GM21423 (cell line): Measurements from ENCODE around the gene OXTR.
A peak's percentile ranks its signal among the peaks of the same experiment; 100 is the strongest.
"Not testable (repeated sequence)": the region's sequence is repeated elsewhere in the genome, so short reads cannot be mapped to it uniquely, and the experiment has no call there.

Source experiments
- ATAC-seq: cut with Tn5 transposase; IDR thresholded peaks from one replicate; pipeline ENCODE4 v1.9.1; 2021; ENCODE audit warnings: mild to moderate bottlenecking, moderate library complexity; ENCODE audit not compliant: unreplicated experiment

OXTR gene

DNA sequence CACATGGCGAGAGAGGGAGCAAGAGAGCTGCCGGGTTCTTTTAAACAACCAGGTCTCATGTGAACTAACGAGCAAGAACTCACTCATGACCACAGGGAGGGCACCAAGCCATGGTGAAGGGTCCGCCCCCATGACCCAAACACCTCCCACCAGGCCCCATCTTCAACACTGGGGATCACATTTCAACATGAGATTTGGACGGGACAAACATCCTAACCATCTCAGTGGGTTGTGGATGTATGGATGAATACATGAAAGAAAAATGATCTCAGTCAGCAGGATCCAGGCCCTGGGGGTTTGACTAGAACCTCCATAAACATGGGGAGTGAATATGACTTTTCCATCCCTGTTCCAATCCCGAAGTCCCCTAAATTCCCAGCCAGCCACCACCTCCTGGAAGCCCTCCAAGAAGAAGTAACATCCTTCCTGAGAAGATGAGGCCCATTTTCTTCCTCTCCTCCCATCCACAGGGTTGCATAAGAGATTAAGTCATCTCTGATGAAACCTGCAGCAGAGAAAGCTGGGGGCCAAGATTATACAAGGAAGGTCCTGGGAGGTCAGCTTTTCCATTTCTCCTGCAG lies 26.3 kb downstream of the OXTR start:
- ATAC-seq: no peak

DNA sequence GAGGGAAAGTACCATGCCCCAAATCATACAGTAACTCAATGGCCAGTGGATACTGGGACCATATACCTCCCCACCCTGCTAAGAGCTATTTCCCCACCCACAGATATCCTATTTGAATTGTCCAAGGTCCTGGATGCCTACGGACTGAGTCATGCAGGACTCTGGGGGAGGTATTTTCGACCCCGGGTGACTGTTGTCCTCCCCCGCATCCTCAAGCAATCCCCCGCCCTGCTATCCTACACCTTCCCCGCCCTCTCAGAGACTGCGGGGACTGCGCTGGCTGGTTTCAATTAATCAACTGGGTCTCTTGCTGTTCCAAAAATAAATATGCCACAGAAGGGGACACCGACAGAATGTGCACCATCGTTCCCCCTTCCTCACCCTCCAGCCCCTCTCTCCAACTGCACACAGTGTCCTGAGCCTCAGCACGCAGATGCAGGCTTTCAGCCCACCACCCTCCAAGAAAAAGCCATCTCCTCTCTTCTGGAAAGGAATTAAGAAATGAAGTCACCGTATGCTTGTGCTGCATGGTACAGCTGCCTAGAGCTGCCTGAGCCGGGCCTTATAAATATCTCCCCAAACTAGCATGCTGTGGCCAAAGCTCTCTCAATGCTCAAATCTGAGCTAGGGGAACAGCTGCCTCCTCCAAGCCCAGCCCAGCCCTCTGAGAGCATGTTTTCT lies 27.7 kb downstream of the OXTR start:
- ATAC-seq: no peak

DNA sequence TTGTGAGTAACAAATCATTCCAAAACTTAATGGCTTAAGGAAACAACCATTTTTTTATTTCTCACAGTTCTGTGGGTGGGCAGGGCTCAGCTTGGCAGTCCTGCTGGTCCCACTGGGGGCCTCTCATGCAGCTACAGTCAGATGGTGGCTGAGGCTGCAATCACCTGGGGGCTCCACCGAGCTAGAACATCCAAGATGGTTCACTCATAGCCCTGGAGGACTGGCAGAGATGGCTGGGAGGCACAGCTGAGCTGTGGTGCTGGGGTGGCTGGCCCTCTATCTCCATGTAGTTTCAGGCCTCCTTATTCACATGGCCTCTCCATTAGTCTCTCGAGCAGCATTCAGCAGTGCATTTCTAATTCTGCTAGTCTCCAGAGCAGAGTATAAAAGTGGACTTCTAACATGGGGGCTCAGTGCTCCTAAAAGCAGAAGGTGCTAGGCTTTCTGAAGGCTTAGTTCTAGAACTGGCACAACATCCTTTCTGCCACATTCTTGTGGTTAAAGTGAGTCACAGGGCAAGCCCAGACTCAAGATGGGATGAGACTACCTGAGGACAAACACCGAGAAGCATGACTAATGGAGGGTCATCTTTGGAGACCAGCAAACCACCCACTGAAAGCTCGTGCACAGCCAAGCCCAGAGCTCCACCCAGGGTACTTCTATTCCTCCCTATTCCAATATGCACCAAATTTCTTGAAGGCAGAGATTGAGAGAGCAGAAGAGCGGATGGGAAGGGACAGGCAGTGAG lies 29.5 kb downstream of the OXTR start:
- peak; percentile 55 for ATAC-seq

DNA sequence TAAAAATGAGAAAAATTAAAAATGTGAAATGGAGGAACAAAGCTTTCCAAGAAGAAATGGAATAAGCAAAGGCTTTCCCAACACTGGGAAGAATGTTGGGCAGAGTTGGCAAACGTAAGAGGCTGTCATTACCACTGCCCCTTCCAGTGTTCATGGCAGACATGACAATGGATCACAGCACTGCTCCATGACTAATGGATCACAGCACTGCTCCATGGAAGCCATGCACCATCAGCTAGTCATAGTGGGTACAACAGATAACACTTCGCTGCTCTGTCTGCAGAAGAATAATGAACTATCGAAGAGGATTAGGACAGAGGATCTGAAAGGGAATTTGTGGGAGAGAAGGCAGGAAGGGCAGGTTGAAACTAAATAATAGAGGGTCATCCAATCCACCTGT lies 30.8 kb downstream of the OXTR start:
- ATAC-seq: no peak

DNA sequence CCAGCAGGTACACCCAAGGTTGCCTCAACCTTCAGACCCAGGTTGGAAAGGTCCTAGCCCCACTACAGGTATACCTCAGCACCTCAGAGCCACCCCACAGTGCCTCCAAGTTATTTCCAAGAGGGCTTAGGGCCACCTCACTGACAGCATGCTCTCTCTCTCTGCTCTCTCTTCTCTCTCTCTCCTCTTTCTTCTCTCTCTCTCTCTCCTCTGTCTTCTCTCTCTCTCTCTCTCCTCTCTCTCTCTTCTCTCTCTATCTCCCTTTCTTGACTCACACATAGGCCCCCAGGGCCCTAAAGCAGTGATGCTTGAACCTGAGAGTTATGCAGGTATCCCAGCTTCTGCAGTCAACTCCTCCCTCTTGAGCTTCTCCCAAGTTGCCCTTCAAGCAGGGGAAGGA lies 31.6 kb downstream of the OXTR start:
- no peak for ATAC-seq

DNA sequence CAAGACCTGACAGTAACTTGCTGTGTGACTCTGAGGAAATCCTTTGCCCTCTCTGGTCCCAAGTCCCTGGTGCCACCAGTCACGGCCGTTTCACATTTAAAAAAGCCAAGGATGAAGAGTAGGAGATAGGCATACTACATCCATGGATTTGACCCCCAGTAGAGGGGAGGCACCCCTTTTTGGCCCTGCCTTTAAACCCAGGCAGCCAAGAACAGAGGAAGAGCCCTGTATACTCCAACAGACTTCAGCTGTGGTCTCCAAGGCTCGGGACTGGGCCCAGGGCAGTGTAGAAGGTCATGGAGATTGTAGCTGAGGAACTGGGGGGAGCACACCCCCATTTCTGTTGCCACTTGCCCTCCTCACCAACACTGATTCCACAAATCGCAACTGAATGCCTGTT lies 32.1 kb downstream of the OXTR start:
- ATAC-seq: no peak

DNA sequence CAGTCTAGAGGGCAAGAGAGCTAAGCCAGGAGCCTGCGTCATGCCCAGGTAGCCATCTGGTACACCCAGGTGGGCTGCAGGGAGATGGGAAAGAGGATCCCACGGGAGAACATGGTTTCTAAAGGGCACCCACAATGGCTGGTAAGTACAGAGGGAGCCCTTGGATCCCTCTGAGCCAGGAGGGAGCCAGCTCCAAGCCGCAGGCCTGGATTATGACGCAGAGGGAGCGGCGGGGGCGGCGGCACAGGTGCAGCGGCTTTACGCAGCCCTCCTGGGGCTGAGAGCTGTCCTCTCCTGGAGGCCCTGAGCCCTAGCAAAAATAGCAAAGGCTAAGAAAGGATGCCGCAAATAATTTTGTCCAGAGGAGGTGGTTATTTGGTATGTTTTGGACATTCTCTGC lies 33.0 kb downstream of the OXTR start:
- ATAC-seq: no peak

DNA sequence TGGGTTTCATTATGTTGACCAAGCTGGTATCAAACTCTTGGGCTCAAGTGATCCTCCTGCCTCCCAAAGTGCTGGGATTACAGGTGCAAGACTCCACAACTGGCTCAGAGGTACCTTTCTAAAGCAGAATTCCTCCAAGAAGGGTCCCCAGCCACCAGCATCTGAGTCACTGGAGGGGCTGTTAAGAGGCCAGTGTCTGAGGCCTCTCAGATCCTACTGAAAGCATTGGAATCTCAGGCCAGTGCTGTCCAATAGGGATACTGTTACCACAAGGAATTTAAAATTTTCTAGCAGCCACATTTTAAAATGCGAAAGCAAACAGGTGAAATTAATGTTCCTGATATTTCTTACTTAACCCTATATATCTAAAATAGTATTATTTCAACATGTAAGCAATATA lies 34.5 kb downstream of the OXTR start:
- no peak for ATAC-seq

DNA sequence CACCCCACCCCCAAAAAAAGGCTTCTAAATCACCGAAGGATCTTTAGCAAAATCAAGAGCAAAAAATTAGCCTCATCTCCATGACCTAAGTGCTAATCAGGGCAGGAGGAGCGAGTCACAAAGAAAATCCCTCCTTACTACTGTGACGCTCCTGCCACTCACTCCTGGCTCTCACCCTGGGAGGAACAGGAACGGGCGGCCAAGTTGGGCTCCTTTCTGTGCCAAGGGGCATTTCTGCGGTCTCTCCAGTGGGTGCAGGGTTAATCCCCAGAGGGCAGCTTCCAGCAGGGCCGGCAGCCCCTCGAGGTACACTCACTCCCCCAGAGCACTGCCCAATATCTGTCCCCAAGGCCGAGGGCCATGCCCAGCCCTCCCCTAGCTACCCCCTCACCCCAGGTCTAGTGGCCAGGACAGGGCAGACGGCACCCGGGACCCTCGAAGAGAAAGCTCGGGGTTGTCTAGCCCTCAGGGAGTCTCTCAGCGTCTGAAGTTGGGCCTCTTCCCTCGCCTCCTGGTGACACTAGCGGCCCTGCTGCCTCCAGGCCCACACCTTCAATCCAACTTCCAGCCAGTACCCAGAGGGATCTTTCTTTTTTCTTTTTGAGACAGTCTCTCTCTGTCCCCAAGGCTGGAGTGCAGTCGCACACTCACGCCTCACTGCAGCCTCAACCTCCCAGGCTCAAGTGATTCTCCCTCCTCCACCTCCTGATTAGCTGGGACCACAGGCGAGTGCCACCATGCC lies 35.1 kb downstream of the OXTR start:
- ATAC-seq: no peak

DNA sequence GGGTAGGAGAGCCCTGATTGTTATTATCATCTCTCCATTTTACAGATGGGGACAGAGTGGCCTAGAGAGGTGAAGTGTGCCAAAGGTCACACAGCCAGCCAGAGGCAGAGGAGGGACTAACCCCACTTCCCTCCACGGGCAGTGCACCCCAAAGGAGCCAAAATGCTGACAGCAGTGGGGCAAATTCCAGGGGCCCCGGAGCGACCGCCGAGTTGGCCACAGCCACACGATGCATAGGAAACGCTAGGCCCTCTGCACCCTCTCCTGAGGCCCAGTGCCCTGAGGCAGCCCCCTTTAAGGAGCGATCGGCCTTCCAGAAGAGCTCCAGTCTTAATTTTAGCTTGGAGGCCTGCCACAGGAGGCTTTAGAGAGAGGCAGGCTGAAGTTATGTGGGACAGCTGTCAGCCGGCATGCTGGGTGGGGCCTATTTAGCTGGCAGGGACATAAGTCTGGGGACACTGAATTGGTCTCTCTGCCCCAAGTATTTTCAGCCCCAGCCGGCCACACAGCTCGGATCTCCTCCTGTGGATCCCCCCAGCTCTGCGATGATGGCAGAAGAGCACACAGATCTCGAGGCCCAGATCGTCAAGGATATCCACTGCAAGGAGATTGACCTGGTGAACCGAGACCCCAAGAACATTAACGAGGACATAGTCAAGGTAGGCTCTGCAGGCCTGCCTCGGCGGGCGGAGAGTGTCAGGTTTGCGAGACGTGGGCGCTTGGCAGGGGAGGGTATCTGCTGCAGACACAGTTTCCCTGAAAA lies 35.9 kb downstream of the OXTR start, which contains the start of gene CAV3:
CAV3 (plus strand) TSS at position 471 of the 763 bp plus-strand sequence; CDS start at position 546, 75 bp downstream.
- ATAC-seq: no peak

DNA sequence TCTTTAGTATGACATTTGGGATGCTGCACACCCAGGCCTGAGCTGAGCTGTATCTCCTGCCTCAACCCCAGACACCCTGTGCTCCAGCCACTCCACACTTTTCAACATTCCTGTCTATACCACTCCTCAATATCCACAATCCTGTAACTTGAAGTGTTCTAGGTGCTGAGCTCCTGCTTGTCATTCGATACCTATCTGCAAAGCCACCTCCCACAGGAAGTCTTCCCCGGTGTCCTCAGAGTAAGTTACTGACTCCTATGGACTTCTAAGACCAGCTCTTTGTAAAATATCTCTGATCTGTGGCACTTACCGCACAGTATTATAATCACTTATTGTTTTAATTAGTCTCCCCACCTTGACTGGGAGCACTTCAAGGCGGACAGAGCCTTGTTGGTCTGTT lies 37.0 kb downstream of the OXTR start:
- no peak for ATAC-seq

DNA sequence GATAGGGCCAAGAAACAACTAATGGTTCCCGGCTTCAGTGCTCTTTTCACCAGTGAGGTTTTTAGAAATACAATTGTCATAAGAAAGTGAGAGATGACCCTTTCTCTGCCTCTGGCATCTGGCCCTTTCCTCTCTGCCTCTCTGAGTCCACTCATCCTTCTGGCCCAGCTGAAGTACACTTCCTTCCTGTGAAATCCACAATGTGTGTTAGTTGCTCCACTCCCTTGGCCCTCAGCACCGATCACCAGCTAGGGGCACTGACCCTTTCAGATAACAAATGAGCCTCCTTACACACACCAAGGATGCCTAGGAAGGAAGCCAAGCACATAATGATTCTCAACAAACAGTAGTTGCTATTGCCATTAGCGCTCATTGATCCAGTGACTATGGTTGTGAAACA lies 38.8 kb downstream of the OXTR start:
- ATAC-seq: no peak

DNA sequence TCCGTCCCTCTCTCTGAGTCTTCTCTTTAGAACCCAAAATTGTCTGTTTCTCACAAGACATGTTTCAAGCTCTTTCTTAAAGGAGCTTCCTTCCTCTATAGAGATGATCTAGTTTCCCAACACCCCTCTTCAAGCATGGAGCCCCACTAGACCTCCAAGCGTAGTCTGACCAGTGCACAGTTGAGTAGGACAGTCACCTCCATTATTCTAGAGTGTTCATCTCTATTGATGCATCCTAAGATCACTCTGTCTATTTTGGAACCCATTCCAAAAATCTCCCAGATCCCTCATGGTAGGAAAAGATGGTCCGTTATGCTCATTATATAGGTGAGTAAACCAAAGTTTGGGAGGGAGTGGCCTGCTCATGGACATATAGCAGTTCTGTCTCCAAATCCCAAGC lies 39.9 kb downstream of the OXTR start:
- no peak for ATAC-seq

DNA sequence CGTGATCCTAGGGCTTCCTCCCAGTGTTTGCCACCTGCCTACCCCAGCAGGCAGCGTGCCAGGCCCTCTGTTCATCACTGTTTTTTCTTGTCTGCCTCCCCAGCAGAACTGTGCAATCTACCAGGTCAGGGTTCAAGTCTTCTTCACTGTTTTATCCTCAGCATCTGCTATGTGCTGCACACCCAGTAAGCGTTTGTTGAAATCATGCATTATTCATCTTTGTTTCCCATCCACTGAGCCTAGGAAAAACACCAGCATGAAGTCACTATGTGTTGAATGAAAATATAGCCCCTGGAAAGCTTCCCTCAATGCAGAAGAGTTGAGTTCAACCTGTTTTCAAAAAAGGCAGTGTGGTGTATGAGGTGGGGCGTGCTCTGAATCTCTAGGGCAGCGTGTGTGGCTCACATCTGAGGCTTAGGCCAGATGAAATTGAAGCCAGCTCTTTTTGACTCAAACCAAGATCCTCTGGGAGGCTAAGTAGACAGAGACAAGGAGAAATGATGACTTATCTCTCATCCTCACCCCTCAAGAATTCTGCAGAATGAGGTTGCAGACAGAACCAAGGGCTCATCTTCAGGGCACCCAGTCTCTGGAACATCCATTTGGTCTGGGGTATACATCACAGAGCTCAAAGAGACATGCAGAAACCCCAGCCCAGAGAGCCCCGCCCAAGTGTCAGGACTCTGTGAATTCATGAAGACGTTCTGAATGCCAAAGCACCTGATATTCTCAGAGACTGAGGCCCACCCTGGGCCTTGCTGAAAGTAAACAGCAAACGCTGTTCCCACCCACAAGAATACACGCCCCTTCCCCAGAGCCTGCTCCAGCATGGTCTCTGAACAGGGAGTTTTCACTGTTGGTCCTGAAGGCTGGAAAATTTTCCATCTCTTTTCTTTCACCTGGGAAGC lies 41.6 kb downstream of the OXTR start:
- ATAC-seq: no peak

DNA sequence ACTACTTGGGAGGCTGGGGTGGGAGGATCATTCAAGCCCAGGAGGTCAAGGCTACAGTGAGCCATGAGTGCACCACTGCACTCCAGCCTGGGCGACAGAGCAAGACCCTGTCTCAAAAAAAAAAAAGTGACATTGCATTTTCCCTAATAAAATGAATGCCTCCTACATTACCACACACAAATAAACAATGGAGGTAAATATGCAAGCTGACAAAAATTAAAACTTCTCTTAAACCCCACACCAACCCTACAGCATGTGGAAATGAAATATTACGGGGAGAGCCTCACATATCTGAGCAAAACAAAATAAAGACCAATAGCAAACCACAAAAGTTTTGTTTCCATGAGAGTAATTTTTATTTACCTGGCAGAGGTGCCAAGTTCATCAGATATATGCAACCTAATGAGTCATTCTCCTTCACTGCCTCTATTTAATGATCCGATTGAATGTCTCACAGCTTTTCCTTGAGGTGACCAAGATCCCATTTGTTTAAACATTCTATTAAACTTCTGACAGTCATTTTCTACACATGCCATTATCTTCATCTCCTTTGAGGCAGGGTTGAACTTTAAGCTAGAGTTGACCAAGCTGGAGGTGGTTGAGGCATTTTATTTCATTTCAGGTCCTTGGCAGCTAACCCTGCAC lies 45.2 kb downstream of the OXTR start:
- no peak for ATAC-seq

DNA sequence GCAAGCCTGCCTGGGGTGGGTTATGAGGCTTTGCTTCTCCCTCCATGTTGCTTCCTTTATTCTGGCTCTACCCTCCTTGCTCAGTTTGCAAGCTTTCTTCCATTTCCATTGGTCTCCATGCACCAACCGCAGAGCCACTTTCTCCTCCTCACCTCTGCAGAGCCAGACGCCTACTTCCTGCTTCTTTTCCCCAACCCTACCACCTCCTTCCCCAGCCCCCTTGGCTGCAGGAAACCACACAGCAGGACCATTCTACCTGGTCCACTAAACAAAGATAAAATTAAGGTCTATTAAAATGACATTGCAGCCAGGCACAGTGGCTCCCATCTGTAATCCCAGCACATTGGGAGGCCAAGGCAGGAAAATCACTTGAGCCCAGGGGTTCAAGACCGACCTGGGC lies 45.8 kb downstream of the OXTR start:
- ATAC-seq: no peak

DNA sequence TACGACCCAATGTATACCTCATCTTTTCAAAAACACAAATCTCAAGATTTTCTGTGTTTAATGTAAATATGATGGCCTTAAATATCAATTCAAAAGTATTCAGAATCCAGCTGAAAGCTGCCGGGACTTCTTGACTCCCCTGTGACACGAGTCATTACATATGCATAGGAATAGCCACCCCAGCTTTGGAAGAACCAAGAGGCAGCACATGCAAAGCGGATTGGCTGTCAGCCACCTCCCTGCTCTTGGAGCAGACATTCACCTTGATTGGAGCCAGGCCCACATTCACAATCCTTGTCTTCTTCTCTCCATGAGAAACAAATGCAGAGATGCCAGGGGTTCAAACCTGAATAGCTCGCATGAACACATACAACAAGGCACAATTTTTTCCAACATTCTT lies 46.6 kb downstream of the OXTR start:
- ATAC-seq: no peak

DNA sequence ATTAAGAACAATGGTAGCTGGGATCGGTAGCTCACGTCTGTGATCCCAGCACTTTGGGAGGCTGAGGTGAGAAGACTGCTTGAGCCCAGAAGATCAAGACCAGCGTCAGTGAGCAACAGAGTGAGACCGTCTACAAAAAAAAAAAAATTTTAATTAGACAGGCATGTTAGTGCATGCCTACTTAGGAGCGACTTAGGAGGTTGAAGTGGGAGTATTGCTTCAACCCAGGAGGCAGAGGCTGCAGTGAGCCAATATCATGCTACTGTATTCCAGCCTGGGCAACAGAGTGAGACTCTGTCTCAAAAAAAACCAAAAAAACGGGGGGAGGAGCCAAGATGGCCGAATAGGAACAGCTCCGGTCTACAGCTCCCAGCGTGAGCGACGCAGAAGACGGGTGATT lies 53.7 kb downstream of the OXTR start:
- ATAC-seq: not testable (repeated sequence)
